HepG2 (cell line): ENCODE results near the gene ABCB6. TPM values are rescaled to one million over a fixed set of nuclear protein-coding genes. Genes with fewer than 3 reads are reported as not detected.

Experiments used
- TRAFD1 ChIP-seq: sonication (generic); formaldehyde crosslinking; IDR thresholded peaks from 2 replicates; pipeline ENCODE4 v1.5.1; 2020; ENCODE audit warnings: missing genetic modification reagents, mild to moderate bottlenecking, borderline replicate concordance
- ZFAT ChIP-seq: sonication (generic); formaldehyde crosslinking; conservative IDR thresholded peaks from 2 replicates; pipeline ENCODE4 v1.8.1; 2023; ENCODE audit warnings: missing genetic modification reagents, inconsistent platforms
- ZNF142 ChIP-seq: sonication (generic); formaldehyde crosslinking; IDR thresholded peaks from 2 replicates; pipeline ENCODE4 v1.4.0; 2020; ENCODE audit warnings: missing genetic modification reagents
- polyA plus RNA-seq, 8 experiments: library from polyadenylated mRNA; depleted of rRNA in 3 of 8; stranded (reverse) in 7 of 8; unstranded in 1 of 8; fragments of >200 nt; fragmentation: Illumina TruSeq in 4 of 8; extraction: Trizol in 4 of 8; gene quantifications; 2 replicates each; pipeline versions ENCODE4 v1.2.1 to v1.2.3, GENCODE V29; 2011 to 2016; ENCODE audit warnings: low read depth in 4 of 8, missing spikeins in 1 of 8, mixed read lengths in 1 of 8; ENCODE audit not compliant: insufficient read depth in 1 of 8
- total RNA-seq, 5 experiments: library from RNA; depleted of rRNA; stranded (reverse); fragments of >200 nt; fragmentation: Illumina TruSeq; extraction: Trizol; gene quantifications; 2 replicates each; pipeline ENCODE4 v1.2.3, GENCODE V29; 2016; ENCODE audit warnings: low read depth in 1 of 5

ABCB6 gene
- total and polyA plus RNA-seq, 2 of the 13 experiments (the other 11 are each of a cell fraction or from before 2014, with no cell fraction given) = 91.1 to 137 TPM

DNA sequence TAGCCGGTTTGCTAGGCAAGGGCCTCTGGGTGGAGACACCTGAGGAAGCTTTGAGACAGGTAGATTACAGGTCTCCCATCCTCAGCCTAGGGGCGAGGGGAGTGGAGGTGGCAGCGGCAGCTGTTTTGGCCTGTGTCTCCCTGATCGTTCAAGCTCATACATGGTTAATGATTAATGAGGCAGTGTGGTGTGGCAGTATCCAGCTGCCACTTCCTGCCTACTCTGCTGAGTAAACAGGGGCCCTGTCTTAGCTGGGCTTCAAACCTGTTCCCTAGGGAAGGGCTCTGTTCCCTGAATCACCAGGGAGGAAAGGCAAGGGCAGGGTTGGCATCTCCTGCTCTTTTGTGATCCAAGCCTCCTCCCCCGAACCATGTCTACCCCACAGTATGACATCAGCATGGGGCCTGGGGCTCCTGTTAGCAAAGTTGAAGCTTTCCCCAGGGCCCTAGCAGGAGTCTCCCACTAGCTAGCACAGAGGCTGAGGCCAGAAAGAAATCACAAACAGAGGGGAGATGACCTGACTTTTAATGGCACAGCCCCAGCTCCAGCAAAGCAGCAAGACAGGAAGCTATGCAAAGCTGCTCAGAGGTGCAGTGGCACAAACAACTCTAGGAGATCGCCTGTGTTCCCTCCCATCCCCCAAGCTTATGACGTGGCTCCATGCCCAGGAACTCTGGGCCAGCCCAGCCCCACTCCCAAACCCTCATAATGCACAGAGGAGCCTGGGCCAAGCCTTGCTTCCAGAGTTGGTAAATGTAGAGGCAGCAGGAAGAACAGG, 30.6 kb upstream of the ABCB6 start (continued):
- no peak for TF ChIP-seq TRAFD1 (CRISPR knock-in tag)
- TF ChIP-seq ZNF142 = no peak
- TF ChIP-seq ZFAT = no peak
